GM20000 (cell line): Measurements from ENCODE around the gene PROX1.

Experiments
- DNase-seq: peaks from one replicate; pipeline ENCODE4 v3.0.0; 2012; ENCODE audit warnings: low spot score
- CTCF ChIP-seq: IDR thresholded peaks from 2 replicates; pipeline ENCODE4 v1.5.1; 2012; ENCODE audit warnings: mild to moderate bottlenecking, control low read depth; ENCODE audit errors: extremely low read depth, missing control alignments

Gene PROX1

DNA sequence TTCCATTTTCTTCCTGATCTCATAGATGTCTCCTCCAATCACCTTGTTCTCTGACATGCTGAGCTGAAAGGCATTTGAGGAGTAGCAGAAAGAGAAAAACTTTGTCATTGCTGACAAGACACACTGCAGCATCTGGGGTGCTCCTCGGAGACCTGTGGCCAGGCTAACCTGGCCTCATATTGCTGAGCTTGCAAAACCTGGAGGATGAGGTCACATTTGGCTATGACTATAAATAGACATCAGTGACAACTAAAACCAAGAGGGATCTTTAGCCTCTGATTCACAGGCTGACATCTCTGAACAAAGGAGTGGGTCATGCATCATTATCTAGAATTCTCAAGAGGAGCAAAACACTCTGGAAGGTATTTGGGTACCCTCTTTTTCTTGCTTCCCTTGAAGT lies 83.7 kb downstream of the PROX1 start:
- no peak for DNase-seq
- no peak for TF ChIP-seq CTCF

GRCh38 chr1:214072426-214073157 lies 84.8 kb downstream of the PROX1 start:
- no peak for TF ChIP-seq CTCF
- DNase-seq = no peak

DNA sequence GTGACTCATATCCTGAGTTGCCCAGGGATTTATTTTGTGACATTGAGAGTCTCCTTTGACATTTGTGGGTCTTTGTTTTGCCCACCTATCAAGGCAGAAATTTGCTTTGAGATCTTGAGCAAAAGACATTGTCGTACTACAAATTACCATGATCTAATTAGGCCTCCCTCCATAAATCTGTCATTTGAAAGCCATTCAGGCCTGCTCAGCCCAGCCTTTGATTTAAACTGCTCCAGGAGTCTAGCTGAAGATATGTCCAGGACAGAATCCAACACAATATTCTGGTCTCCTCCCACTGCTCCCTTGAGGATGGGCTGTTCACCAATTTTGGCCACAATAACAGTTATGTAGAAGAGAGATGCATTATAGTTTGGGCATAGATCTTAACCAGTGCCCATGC lies 86.7 kb downstream of the PROX1 start:
- TF ChIP-seq CTCF = no peak
- DNase-seq = no peak

GRCh38 chr1:214075305-214075998 lies 87.7 kb downstream of the PROX1 start:
- no peak for DNase-seq
- TF ChIP-seq CTCF = no peak

DNA sequence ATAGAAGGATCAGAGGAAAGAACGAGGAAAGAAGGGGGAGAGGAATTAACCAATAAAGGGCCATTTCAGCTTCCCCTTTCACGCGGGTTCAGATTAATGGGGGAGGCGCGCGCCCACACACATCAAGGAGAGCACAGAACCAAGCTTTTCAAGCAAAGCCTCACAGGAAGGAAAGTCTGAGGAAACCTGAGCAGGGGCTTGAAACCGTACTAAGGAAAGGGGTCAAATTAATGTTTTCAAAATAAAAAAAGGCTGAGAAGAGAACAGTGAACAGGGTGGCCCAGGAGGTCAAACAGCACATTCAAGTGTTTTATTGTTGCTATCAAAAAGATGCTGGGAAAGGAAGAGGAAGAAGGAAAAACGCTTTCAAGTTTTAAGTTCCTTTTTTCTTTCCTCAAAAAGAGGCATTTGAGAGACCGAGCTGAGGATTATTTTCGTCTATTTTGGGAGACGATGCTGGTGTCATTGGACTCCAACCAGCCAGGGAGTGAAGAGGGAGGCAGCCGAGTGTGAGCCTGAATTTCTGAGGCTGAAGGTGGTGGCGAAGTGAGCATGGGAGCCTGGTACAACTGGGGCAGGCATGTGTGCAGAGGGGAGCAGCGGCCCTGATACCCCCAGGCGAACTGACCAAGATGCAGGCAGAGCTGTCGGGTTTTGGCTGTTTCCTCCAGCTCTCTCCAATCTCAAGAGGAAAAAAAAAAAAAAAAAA lies 88.4 kb downstream of the PROX1 start:
- no peak for TF ChIP-seq CTCF
- DNase-seq = no peak

- no peak for TF ChIP-seq CTCF
- no peak for DNase-seq
Observed at GRCh38 chr1:214076708-214077065, 88.9 kb downstream of the PROX1 start.

DNA sequence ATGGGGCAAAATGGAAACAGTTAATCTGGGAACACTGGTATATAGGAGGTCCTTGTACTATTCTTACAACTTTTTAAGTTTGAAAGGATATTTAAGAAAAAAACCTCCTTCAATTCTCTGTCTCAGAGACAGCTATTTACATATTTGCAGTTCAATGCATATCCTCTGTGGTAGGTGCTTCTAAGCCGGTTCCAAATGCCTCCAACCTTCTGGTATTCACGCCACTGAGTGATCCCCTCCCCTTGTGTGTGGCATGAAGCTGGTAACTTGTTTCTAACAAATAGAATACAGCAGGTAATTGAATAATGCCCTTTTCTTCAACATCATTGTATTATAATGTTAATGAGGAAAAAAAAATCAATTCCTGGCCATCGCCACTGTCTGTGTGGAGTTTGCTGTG lies 91.2 kb downstream of the PROX1 start:
- no peak for TF ChIP-seq CTCF
- DNase-seq = no peak
